ENCODE data around the gene DCPS. TPM values are rescaled to one million over a fixed set of nuclear protein-coding genes. Genes with fewer than 3 reads are reported as not detected.
A peak's percentile ranks its signal among the peaks of the same experiment; 100 is the strongest.
"Not testable (repeated sequence)": the region's sequence is repeated elsewhere in the genome, so short reads cannot be mapped to it uniquely, and the experiment has no call there.

The DCPS gene
- total and polyA plus RNA-seq, 3 donors from 2014 or later: 16.8 to 20.9 (median 16.9) TPM

DNA sequence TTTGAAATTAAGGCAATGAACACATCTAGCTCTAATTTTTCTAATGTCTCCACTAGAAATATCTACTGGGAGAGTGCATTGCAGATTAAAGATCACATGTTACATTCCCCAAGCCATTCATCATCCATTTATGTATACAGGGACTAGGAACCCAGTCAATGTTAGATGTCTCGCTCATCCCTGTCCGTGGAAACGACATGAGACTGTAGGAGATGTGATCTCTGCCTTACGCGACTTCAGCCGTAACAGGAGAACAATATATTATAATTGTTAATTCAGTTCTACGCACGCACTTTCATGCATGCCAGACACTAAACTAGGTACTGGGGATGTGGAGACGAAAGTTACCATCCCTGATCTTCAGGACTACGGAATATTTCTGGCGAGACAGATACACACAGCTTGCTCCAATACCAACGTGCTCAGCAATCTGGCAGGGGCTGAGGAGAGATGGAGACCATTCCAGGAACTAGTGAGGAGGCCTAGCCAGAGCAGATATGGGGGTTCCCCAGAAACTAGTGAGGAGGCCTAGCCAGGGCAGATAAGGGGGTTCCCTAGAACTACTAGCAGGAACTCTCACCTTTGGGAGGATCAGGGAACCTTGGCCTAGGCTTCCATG lies 706 bp downstream of the DCPS start:
- intact Hi-C loops (cut with DNase I; ENCODE audit: low total_unique reads): no loop called here
- TF ChIP-seq, protein P1, sequence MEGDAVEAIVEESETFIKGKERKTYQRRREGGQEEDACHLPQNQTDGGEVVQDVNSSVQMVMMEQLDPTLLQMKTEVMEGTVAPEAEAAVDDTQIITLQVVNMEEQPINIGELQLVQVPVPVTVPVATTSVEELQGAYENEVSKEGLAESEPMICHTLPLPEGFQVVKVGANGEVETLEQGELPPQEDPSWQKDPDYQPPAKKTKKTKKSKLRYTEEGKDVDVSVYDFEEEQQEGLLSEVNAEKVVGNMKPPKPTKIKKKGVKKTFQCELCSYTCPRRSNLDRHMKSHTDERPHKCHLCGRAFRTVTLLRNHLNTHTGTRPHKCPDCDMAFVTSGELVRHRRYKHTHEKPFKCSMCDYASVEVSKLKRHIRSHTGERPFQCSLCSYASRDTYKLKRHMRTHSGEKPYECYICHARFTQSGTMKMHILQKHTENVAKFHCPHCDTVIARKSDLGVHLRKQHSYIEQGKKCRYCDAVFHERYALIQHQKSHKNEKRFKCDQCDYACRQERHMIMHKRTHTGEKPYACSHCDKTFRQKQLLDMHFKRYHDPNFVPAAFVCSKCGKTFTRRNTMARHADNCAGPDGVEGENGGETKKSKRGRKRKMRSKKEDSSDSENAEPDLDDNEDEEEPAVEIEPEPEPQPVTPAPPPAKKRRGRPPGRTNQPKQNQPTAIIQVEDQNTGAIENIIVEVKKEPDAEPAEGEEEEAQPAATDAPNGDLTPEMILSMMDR (IDR thresholded peaks at IDR 0.05): no peak
- TF ChIP-seq POLR2A (IDR thresholded peaks at IDR 0.05): no peak
- no peaks in the 10 kb centered on the region for H3K27me3 ChIP-seq
- no peak for DNase-seq
- H3K36me3 ChIP-seq (ENCODE audit: low read depth, missing control alignments): no peaks in the 10 kb centered on the region
- peaks cover 10% of the 10 kb centered on the region for H3K4me1 ChIP-seq
- H3K27ac ChIP-seq: peak overlapping the region; percentile 81 to 87
- H3K9me3 ChIP-seq: no peaks in the 10 kb centered on the region
- peak overlapping the region; percentile 67 to 71 for H3K4me3 ChIP-seq
- WGBS, 2 donors: 14 to 27% methylated on average over 12 of the region's 12 CpGs

DNA sequence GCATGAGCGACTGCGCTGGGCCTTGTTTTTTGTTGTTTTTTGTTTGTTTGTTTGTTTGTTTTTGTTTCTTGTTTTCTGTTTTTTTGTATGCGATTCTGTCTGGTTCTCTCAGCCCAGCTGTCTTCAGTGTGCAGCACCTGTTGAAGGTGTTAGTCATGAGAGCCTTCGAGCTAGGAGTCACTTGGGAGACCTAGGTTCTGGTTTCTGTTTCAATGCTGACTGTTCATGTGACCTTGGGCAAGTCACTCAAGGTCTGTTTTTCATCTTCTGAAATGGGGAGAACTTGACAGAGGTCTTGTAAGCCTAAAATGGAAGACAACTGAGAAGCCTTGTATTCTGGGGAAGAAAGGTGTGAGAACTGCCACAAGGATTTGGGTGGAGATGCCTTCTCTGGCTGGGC lies 1.8 kb downstream of the DCPS start:
- intact Hi-C loops (cut with DNase I; ENCODE audit: low total_unique reads): no loop called here
- 90% methylated on average over 4 of the region's 4 CpGs for WGBS, 2 donors
- H3K27ac ChIP-seq: no peak overlapping the region
- no peaks in the 10 kb centered on the region for H3K27me3 ChIP-seq
- no peak overlapping the region for H3K4me3 ChIP-seq
- H3K4me1 ChIP-seq: peaks cover 15% of the 10 kb centered on the region
- no peak for TF ChIP-seq POLR2A (IDR thresholded peaks at IDR 0.05)
- TF ChIP-seq, protein P1 (IDR thresholded peaks at IDR 0.05): no peak
- no peaks in the 10 kb centered on the region for H3K36me3 ChIP-seq (ENCODE audit: low read depth, missing control alignments)
- H3K9me3 ChIP-seq: no peaks in the 10 kb centered on the region
- no peak for DNase-seq

DNA sequence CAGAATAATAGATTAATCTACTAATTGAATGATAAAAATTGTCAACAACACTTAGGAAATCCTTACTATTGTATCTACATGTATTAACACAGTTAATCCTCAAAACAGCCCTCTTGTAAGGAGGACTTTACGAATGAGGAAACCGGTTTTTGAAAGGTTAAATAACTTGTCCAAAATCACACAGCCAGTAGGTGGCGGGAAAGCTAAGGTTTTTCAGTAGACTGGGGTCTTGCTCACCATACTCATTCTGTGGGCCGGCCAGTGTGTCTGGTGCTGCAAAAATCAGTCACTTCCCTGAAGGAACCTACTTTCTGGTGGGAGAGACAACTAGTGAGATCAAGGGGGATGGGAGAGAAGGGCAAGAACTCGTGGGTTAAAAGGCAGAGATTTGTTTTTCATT lies 3.8 kb downstream of the DCPS start:
- peak; percentile 55 for DNase-seq
- WGBS, 2 donors: 39% methylated on average over 5 of the region's 5 CpGs
- no peak overlapping the region for H3K27ac ChIP-seq

DNA sequence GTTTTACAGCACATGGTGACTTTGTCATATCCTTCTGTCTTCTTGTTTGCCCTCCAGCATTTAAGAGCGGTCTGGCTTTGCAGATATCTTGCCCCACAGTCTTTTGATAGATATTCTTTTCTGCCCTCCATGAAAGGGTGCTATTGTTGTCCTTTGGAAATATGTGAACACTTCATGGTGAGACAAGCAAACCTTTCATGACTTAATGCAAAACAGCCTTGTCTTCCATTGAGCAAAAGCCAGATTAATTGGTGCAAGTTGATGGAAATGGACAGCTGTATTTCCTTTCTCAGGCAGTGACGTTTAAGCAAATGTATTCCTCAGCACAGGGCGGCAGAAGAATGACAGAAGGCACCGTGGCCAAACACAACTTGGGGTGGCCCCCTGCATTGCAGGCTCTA lies 4.4 kb downstream of the DCPS start:
- Histone ChIP-seq H3K36me3 (ENCODE audit: low read depth, missing control alignments) (no peaks in the 10 kb centered on the region), H3K27ac (no peak overlapping the region), H3K9me3 (no peaks in the 10 kb centered on the region), H3K4me1 (peaks cover 18% of the 10 kb centered on the region), H3K27me3 (no peaks in the 10 kb centered on the region), H3K4me3 (no peak overlapping the region)
- no peak for DNase-seq
- TF ChIP-seq, protein P1 (IDR thresholded peaks at IDR 0.05): no peak
- no peak for TF ChIP-seq POLR2A (IDR thresholded peaks at IDR 0.05)
- intact Hi-C loops (cut with DNase I; ENCODE audit: low total_unique reads): no loop called here
- 67 to 82% methylated on average over 4 of the region's 4 CpGs for WGBS, 2 donors

More for the DNA sequence above, 3.8 kb downstream of the DCPS start:
- TF ChIP-seq POLR2A (IDR thresholded peaks at IDR 0.05): no peak
- TF ChIP-seq, protein P1 (IDR thresholded peaks at IDR 0.05): peak; percentile 26 to 42 (median 39)
- H3K9me3 ChIP-seq: no peaks in the 10 kb centered on the region
- intact Hi-C loops (cut with DNase I; ENCODE audit: low total_unique reads): no loop called here
- no peaks in the 10 kb centered on the region for H3K27me3 ChIP-seq
- H3K4me1 ChIP-seq: peaks cover 20% of the 10 kb centered on the region
- no peaks in the 10 kb centered on the region for H3K36me3 ChIP-seq (ENCODE audit: low read depth, missing control alignments)
- no peak overlapping the region for H3K4me3 ChIP-seq

DNA sequence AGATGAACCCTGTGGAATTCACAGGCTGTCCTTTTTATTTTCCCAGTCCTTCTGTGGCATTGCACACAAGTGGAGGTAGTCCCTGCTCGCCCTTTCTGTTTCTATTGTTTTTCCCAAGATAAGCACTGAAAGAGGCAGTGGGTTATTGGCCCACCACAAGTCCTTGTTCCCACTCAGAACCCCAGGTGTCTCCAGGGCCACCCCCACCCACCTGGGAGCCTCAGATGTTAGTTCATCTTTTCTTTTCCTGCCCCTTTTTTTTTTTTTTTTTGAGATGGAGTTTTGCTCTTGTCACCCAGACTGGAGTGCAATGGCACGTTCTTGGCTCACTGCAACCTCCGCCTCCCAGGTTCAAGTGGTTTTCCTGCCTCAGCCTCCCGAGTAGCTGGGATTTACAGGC lies 4.9 kb downstream of the DCPS start:
- intact Hi-C loops (cut with DNase I; ENCODE audit: low total_unique reads); H3K36me3 ChIP-seq (ENCODE audit: low read depth, missing control alignments); H3K27me3 ChIP-seq; H3K4me3 ChIP-seq; H3K27ac ChIP-seq; DNase-seq; H3K9me3 ChIP-seq: not testable (repeated sequence)
- H3K4me1 ChIP-seq: peaks cover 14% of the 10 kb centered on the region
- 85 to 87% methylated on average over 4 of the region's 4 CpGs for WGBS, 2 donors
